Stimulated activated CD4-positive, alpha-beta T cell treated with anti-CD3 and anti-CD28 coated beads, Interleukin-15, amount 100 ng/mL, for 48 hours (primary cell): Measurements from ENCODE around the gene FPR1.

Experiments used
- DNase-seq, 2 donors: peaks; one replicate each; pipeline ENCODE4 v3.0.0-alpha.2; 2020; ENCODE audit warnings: low read depth in 2 of 2

Gene FPR1

GRCh38 chr19:51751655-51752054 lies at the start of gene FPR1:
Gene FPR1 (minus strand): TSS chr19:51751878. CDS start chr19:51746994, 4,884 bp downstream.
- no peak for DNase-seq

- no peak for DNase-seq
These were observed 49.0 kb upstream of the FPR1 start for GRCh38 chr19:51800473-51801244.

- DNase-seq, result no peak
These were observed 48.2 kb upstream of the FPR1 start for GRCh38 chr19:51799774-51800472.

GRCh38 chr19:51799034-51799773 lies 47.5 kb upstream of the FPR1 start:
- no peak for DNase-seq

- no peak for DNase-seq
These were observed 46.4 kb upstream of the FPR1 start for GRCh38 chr19:51798062-51798461.

- no peak for DNase-seq
These were observed 45.8 kb upstream of the FPR1 start for GRCh38 chr19:51797480-51797879.

- DNase-seq, result no peak
These were observed 44.6 kb upstream of the FPR1 start for GRCh38 chr19:51796195-51796679.

- DNase-seq, result no peak
These were observed 43.3 kb upstream of the FPR1 start, which contains the start of gene FPR3 for GRCh38 chr19:51794885-51795490. Gene FPR3 (plus strand): TSS chr19:51795157. CDS start chr19:51823749, 28,592 bp downstream.

GRCh38 chr19:51793994-51794393 lies 42.3 kb upstream of the FPR1 start:
- no peak for DNase-seq

GRCh38 chr19:51792932-51793331 lies 41.3 kb upstream of the FPR1 start:
- no peak for DNase-seq

- DNase-seq, result no peak
These were observed 37.5 kb upstream of the FPR1 start for GRCh38 chr19:51789061-51789795.

- DNase-seq, result no peak
These were observed 36.4 kb upstream of the FPR1 start for GRCh38 chr19:51788029-51788428.

- no peak for DNase-seq
These were observed 35.2 kb upstream of the FPR1 start for GRCh38 chr19:51786646-51787494.

- peak; percentile 52 to 65 for DNase-seq
These were observed 33.4 kb upstream of the FPR1 start for GRCh38 chr19:51784922-51785690.

- DNase-seq, result no peak
These were observed 32.6 kb upstream of the FPR1 start for GRCh38 chr19:51784109-51784785.

- DNase-seq, result no peak
These were observed 31.7 kb upstream of the FPR1 start for GRCh38 chr19:51783372-51783771.

- DNase-seq, result no peak
These were observed 30.3 kb upstream of the FPR1 start for GRCh38 chr19:51781999-51782398.

- no peak for DNase-seq
These were observed 28.6 kb upstream of the FPR1 start for GRCh38 chr19:51780270-51780669.

GRCh38 chr19:51779703-51780102 lies 28.0 kb upstream of the FPR1 start:
- no peak for DNase-seq
